Measurements from ENCODE around the gene ASAP3.

ASAP3 gene

DNA sequence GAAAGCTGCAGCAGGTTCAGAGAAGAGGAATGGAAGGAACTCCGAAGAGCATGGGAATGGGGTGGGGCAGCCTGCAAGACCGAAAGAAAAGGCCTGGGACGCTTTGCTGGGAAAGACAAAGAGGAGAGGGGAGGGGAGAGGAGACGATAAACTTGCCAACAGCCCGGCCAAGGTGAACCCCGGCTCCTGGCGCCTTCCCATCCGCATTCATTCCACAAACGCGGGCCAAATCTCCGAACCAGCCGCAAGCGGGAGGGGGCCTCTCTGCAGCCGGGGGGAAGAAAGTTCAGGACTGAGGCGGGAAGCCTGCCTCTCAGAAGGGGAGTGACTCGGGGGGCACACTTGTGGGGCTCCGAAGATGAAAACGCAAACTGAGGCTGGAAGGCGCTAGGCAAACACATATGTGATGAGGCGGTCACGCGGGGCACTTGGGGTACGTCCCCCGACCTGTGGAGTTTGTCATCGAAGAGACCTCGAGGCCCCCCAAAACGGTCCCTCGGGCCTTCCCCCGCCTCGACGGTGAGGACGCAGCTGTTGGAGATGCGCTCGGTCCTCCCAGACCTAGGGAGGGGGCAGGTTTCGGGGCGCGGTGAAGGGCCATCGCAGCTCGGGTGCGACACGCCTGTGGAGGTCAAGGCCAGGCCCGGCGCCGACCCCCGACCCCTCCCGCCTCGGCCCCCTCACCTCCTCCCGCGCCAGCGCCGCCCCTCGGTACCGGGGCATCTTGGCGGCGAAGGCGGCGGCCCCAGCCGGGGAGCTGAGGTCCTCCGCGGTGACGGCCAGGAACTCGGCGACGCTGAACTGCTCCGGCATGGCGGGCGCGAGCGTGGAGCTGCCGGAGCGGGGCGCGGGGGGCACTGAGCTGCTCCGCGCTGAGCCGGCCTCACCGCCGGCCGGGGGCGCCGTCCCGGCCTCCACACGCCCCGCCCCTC lies at the start of gene ASAP3:
Gene ASAP3, minus strand, starts transcription at position 859 of the 932 bp plus-strand sequence. Its CDS starts 46 bp downstream, at position 813.
- ATAC-seq, result peak; percentile 14
- TF ChIP-seq CSDC2 (CRISPR knock-in tag; IDR thresholded peaks at IDR 0.05), result no peak
- TF ChIP-seq RARB (CRISPR knock-in tag; IDR thresholded peaks at IDR 0.05), result no peak
- no peak for TF ChIP-seq OSR1 (CRISPR knock-in tag; IDR thresholded peaks at IDR 0.05)
- no peak for TF ChIP-seq TOX (CRISPR knock-in tag; IDR thresholded peaks at IDR 0.05; ENCODE audit: borderline replicate concordance)
- no peak for TF ChIP-seq GLIS3 (CRISPR knock-in tag; IDR thresholded peaks at IDR 0.05)

DNA sequence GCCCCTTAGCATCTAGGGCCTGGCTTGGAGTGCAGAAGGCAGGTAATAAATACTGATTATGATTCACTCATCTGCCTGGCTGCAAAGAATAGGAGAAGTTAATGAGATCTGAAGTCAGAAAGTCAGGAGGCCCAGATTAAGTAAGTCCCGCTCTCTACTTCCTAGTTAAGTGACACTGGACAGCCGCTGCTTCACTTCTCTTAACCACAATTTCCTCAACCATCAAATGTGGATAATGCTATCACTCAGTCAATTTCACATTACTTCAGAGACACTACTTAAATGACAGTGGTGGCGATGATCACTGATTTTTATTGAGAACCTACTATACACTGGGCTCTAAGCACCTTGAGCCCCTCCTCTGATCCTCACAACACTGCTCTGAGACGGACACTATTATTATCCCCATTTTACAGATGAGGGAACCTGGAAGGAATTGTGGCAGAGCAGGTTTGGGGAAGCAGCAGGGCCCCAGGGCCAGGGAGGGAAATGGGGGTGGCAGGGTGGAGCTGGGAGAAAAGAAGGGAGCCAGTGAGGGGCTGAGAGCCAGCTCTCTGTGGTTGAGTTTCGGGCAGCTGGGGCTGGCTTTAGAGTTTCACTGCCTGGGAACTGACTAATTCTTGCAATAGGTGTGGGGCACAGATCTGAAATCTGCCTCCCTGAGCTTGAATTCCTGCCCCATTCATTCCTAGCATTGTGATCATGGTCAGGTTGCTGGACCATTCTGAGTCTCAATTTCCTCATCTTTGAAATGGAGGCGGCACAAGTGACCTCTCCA lies 49.5 kb upstream of the ASAP3 start:
- TF ChIP-seq ZNF565 (CRISPR knock-in tag; conservative IDR thresholded peaks at IDR 0.05; ENCODE audit: low read depth) (no peak), CSDC2 (CRISPR knock-in tag; IDR thresholded peaks at IDR 0.05) (no peak), CREB5 (CRISPR knock-in tag; IDR thresholded peaks at IDR 0.05; ENCODE audit: low read depth) (no peak), ZFP3 (CRISPR knock-in tag; IDR thresholded peaks at IDR 0.05) (no peak), SNAI2 (CRISPR knock-in tag; IDR thresholded peaks at IDR 0.05) (no peak), ARNTL (CRISPR knock-in tag; IDR thresholded peaks at IDR 0.05; ENCODE audit: borderline replicate concordance, low read depth) (no peak), TSHZ2 (CRISPR knock-in tag; IDR thresholded peaks at IDR 0.05) (no peak), BACH2 (CRISPR knock-in tag; IDR thresholded peaks at IDR 0.05; ENCODE audit: borderline replicate concordance) (no peak), OSR1 (CRISPR knock-in tag; IDR thresholded peaks at IDR 0.05) (no peak)
- TF ChIP-seq, protein P1, sequence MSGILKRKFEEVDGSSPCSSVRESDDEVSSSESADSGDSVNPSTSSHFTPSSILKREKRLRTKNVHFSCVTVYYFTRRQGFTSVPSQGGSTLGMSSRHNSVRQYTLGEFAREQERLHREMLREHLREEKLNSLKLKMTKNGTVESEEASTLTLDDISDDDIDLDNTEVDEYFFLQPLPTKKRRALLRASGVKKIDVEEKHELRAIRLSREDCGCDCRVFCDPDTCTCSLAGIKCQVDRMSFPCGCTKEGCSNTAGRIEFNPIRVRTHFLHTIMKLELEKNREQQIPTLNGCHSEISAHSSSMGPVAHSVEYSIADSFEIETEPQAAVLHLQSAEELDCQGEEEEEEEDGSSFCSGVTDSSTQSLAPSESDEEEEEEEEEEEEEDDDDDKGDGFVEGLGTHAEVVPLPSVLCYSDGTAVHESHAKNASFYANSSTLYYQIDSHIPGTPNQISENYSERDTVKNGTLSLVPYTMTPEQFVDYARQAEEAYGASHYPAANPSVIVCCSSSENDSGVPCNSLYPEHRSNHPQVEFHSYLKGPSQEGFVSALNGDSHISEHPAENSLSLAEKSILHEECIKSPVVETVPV (CRISPR knock-in tag; IDR thresholded peaks at IDR 0.05), result no peak
- TF ChIP-seq, protein P2, sequence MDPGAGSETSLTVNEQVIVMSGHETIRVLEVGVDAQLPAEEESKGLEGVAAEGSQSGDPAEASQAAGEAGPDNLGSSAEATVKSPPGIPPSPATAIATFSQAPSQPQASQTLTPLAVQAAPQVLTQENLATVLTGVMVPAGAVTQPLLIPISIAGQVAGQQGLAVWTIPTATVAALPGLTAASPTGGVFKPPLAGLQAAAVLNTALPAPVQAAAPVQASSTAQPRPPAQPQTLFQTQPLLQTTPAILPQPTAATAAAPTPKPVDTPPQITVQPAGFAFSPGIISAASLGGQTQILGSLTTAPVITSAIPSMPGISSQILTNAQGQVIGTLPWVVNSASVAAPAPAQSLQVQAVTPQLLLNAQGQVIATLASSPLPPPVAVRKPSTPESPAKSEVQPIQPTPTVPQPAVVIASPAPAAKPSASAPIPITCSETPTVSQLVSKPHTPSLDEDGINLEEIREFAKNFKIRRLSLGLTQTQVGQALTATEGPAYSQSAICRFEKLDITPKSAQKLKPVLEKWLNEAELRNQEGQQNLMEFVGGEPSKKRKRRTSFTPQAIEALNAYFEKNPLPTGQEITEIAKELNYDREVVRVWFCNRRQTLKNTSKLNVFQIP (CRISPR knock-in tag; IDR thresholded peaks at IDR 0.05; ENCODE audit: borderline replicate concordance, low read depth), result no peak
- ATAC-seq, result no peak

GRCh38 chr1:23531562-23532094 lies 47.6 kb upstream of the ASAP3 start:
- ATAC-seq, result no peak; the same call in 2 of the 3 replicates
- no peak for TF ChIP-seq ZNF8 (CRISPR knock-in tag; IDR thresholded peaks at IDR 0.05)
- no peak for TF ChIP-seq ARNTL (CRISPR knock-in tag; IDR thresholded peaks at IDR 0.05; ENCODE audit: borderline replicate concordance, low read depth)
- TF ChIP-seq, protein P3, sequence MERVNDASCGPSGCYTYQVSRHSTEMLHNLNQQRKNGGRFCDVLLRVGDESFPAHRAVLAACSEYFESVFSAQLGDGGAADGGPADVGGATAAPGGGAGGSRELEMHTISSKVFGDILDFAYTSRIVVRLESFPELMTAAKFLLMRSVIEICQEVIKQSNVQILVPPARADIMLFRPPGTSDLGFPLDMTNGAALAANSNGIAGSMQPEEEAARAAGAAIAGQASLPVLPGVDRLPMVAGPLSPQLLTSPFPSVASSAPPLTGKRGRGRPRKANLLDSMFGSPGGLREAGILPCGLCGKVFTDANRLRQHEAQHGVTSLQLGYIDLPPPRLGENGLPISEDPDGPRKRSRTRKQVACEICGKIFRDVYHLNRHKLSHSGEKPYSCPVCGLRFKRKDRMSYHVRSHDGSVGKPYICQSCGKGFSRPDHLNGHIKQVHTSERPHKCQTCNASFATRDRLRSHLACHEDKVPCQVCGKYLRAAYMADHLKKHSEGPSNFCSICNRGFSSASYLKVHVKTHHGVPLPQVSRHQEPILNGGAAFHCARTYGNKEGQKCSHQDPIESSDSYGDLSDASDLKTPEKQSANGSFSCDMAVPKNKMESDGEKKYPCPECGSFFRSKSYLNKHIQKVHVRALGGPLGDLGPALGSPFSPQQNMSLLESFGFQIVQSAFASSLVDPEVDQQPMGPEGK (CRISPR knock-in tag; IDR thresholded peaks at IDR 0.05; ENCODE audit: borderline replicate concordance), result no peak
- no peak for TF ChIP-seq OSR1 (CRISPR knock-in tag; IDR thresholded peaks at IDR 0.05)
- TF ChIP-seq, protein P2 (CRISPR knock-in tag; IDR thresholded peaks at IDR 0.05; ENCODE audit: borderline replicate concordance, low read depth), result no peak
- TF ChIP-seq TCF4 (CRISPR knock-in tag; IDR thresholded peaks at IDR 0.05; ENCODE audit: borderline replicate concordance), result no peak
- TF ChIP-seq ZFP30 (CRISPR knock-in tag; IDR thresholded peaks at IDR 0.05), result no peak
- TF ChIP-seq CREB5 (CRISPR knock-in tag; IDR thresholded peaks at IDR 0.05; ENCODE audit: low read depth), result no peak
- no peak for TF ChIP-seq TOX (CRISPR knock-in tag; IDR thresholded peaks at IDR 0.05; ENCODE audit: borderline replicate concordance)
- TF ChIP-seq, protein P1 (CRISPR knock-in tag; IDR thresholded peaks at IDR 0.05), result no peak
- TF ChIP-seq ISL1 (CRISPR knock-in tag; IDR thresholded peaks at IDR 0.05), result no peak
